Stimulated activated CD8-positive, alpha-beta memory T cell treated with anti-CD3 and anti-CD28 coated beads, Interleukin-4, amount 100 ng/mL, for 1 hour (primary cell): Measurements from ENCODE around the gene NXPE1.
"Not testable (repeated sequence)": the region's sequence is repeated elsewhere in the genome, so short reads cannot be mapped to it uniquely, and the experiment has no call there.

Experiments used
- DNase-seq, 2 donors: peaks; one replicate each; pipeline ENCODE4 v3.0.0-alpha.2; 2020; ENCODE audit warnings: low read depth in 2 of 2, low spot score in 1 of 2

NXPE1 gene

GRCh38 chr11:114559425-114560310 is at the start of gene NXPE1:
TSS of gene NXPE1 (minus strand) at chr11:114559881. CDS start at chr11:114551201, 8,680 bp downstream.
- DNase-seq: no peak

- DNase-seq: no peak
Observed at GRCh38 chr11:114609429-114609828, 49.7 kb upstream of the NXPE1 start.

GRCh38 chr11:114608605-114609004 is 48.9 kb upstream of the NXPE1 start:
- not testable (repeated sequence) for DNase-seq

DNA sequence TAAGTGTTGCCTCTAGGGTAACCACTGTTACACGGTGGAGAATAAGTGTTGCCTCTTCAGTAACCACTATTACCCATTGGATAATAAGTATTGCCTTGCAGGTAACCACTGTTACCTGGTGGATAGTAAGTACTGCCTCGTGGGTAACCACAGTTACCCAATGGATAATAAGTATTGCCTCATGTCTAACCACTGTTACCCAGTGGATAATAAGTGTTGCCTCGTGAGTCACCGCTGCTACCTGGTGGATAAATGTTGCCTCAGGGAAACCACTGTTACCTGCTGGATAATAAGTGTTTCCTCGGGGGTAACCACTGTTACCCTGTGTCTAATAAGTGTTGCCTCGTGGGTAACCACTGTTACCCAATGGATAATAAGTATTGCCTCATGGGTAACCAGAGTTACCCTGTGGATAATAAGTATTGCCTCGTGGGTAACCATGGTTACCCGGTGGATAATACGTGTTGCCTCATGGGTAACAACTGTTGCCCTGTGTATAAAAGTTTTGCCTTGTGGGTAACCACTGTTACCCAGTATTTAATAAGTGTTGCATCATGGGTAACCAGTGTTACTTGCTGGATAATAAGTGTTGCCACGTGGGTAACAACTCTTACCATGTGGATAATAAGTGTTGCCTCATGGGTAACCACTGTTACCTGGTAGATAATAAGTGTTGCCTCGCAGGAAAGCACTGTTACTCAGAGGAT is 48.2 kb upstream of the NXPE1 start:
- DNase-seq: no peak

DNA sequence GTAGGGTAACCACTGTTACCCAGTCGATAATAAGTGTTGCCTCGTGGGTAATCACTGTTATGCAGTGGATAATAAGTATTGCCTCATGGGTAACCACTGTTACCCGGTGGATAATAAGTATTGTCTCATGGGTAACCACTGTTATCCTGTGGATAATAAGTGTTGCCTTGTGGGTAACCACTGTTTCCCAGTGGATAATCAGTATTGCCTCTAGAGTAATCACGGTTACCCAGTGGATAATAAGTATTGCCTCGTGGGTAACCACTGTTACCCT is 47.1 kb upstream of the NXPE1 start:
- DNase-seq: not testable (repeated sequence)

- DNase-seq: no peak
Observed at GRCh38 chr11:114606003-114606801, 46.5 kb upstream of the NXPE1 start.

GRCh38 chr11:114605370-114605769 is 45.7 kb upstream of the NXPE1 start:
- DNase-seq: no peak

GRCh38 chr11:114604886-114605285 is 45.2 kb upstream of the NXPE1 start:
- DNase-seq: no peak

DNA sequence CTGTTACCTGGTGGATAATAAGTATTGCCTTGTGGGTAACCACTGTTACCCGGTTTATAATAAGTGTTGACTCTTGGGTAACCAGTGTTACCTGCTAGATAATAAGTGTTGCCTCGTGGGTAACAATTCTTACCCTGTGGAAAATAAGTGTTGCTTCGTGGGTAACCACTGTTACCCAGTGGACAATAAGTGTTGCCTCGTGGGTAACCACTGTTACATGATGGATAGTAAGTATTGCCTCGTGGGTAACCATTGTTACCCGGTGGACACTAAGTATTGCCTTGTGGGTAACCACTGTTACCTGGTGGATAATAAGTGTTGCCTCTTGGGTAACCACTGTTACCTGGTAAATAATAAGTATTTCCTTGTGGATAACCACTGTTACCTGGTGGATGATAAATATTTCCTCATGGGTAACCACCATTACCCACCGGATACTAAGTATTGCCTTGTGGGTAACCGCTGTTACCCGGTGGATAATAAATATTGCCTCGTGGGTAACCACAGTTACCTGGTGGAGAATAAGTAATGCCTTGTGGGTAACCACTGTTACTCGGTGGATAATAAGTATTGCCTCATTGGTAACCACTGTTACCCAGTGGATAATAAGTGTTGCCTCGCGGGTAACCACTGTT is 44.6 kb upstream of the NXPE1 start:
- DNase-seq: no peak

DNA sequence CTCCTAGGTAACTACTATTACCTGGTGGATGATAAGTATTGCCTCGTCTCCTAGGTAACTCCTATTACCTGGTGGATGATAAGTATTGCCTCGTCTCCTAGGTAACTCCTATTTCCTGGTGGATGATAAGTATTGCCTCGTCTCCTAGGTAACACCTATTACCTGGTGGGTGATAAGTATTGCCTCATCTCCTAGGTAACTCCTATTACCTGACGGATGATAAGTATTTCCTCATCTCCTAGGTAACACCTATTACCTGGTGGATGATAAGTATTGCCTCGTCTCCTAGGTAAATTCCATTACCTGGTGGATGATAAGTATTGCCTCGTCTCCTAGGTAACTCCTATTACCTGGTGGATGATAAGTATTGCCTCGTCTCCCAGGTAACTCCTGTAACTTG is 43.5 kb upstream of the NXPE1 start:
- DNase-seq: not testable (repeated sequence)

DNA sequence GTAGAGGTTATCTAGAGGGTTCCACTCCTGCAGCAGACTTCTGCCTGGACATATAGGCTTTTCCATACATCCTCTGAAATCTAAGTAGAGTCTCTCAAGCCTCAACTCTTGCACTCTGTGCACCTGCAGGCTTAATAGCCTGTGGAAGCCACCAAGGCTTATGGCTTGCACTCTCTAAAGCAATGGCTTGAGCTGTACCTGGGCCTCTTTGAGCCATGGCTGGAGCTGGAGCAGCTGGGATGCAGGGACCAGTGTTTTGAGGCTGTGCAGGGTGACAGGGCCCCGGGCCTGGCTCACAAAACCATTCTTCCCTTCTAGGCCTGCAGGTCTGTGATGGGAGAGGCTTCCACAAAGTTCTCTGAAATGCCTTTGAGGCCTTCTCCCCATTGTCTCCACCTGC is 38.8 kb upstream of the NXPE1 start:
- no peak for DNase-seq

DNA sequence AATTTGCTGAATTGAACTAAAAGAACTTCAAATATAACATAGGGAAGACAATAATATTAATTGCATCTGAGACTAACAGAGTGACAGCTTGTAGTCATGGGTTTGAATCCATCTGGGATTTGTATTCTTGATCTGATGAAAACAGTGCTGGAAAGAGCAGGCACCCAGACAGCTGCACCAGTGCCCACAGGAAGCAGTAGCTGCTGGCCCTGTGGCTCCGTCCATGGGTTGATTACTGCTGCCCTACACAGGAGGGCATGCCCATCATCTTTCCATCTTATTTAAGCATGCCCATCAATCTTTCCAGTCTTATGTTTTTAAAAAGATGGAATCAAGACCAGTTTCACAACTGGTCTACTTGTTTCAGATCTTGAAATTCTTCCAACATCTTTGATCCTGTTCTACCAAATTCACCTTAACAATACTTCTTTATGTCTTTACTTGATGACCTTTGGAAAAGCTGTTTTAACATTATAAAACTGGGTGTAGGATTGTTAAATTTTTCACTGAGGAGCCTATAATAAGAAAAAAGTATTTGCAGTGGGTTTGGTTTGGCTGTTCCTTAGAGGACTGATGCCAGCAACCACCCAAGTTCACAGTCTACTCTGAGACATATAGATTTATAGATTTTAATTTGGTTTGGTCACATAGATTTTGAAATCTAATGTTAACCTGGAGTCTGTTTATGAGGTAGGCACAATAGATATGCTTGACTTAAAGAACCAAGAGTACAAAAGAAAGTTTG is 36.7 kb upstream of the NXPE1 start:
- DNase-seq: no peak

DNA sequence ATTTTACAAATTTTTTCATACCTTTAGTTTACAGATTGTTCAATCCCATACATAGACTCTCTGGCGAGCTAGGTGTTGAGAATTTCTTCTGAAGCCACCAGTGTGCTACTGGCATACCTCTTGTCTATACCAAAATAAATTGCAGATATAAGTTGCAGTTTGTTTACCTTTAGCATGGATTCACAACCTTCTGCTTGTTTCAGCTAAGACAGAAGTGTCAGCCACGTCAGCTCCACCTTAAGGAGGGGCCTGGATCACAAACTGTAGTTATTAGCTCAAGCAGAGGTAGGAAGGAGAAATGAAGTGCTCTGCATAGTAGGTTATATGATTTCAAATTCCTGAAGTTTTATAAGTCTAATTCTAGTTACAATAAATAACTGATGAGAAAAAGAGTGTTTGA is 35.9 kb upstream of the NXPE1 start, which contains the start of gene NXPE4:
Gene NXPE4 (minus strand): TSS at position 216 of the 400 bp plus-strand sequence. CDS start 1,027 bp downstream, outside the sequence.
- no peak for DNase-seq

DNA sequence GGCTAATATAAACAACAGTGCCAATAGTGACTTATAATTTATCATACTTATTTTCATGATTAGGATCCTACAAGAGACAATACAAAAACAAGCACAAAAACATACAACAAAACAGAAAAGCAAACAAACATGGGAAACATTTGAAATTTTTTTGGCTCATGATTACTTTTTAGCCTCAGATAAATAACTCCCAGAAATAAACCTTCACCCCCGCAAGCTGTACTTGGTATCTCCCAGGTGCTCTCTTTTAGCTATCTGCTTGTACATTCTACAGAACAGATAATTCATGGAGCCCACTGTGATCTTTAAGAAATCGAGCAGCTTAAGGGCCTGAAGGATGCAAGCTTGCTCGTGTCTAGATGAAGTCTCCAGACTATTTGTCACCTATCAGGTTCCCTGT is 35.0 kb upstream of the NXPE1 start:
- DNase-seq: no peak

GRCh38 chr11:114587398-114587953 is 27.8 kb upstream of the NXPE1 start:
- no peak for DNase-seq

DNA sequence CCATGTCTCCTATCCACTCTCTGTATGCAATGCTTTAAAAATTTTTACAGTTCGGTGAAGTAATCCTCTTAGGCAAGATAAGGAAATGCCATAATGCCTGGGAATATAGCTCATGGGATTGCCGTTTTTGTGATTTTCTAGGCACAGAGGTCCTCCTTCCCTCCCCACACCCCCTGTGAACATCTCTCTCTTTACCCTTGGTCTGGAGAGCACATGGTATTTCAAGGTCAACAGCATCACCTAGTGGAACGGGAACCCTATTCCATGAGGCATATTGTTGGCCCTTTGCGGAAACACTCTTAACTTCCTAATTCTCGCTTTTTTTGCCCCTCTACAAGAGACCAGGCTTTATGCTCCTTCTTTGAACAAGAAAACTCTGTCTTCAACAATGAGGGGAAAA is 27.1 kb upstream of the NXPE1 start:
- DNase-seq: no peak

DNA sequence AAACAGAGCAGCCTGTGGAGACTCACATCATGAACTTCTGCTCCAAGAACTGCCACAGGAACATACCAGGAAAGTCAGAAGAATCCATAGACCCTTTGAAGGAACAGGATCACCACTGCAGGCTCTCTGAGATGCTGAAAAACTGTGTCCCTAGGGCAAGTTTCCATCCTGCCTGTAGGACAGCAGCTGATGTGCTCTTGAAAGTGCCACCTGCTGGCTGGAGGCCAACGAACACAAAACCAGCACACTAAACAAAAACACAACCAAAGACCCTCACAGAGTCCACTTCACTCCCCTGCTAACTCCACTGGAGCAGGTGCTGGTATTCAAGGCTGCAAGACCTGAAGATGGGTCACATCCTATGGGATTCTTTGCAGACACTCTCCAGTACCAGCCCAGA is 12.0 kb upstream of the NXPE1 start:
- DNase-seq: no peak

DNA sequence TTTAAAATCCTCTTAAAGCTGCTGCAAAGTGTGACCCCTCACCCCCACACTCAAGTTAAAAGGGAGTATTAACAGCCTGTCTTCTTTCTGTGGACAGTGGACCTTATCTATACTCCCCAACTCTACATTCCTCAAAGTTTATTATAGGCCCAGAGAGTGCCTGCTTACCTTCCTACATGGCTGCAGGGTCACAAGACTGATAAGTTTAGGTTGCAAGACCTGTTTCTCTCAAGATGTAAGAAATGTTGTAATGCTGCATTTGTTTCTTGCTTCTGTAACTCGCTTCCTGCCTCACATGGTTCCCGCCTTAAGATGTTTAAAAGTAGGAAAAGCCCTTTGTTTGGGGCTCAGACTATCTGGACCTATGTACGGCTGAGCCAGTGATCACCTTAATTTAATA is 10.1 kb upstream of the NXPE1 start:
- DNase-seq: no peak

- no peak for DNase-seq
Observed at GRCh38 chr11:114566276-114566675, 6.6 kb upstream of the NXPE1 start.

DNA sequence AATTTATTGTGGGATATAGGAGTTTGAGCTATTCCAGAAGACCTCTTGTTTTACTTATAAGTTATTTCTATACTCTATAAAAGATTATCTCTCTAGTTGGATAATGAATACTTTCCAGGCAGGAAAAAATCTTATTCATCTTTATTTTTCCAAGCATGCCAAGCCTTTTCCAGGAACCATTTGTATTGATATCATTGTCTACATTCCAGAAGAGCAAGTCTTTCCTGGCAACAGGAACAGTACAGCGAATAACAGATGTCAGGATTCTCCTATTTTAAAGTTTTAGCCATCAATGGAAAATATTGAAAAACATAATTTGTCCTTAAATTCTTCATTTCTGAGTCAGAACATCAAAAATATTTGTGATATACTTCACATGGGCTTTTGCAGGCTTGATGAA is 5.2 kb upstream of the NXPE1 start:
- no peak for DNase-seq
